GM10266 (cell line): ENCODE measurements around the gene EPX.
A peak's percentile ranks its signal among the peaks of the same experiment; 100 is the strongest.

ENCODE experiments used
- DNase-seq: peaks from one replicate; pipeline ENCODE4 v3.0.0; 2012; ENCODE audit errors: extremely low spot score
- CTCF ChIP-seq: IDR thresholded peaks from 2 replicates; pipeline ENCODE4 v1.5.1; 2012; ENCODE audit warnings: mild to moderate bottlenecking, low read depth; ENCODE audit not compliant: control insufficient read depth, insufficient read depth; ENCODE audit errors: missing control alignments

EPX gene

GRCh38 chr17:58193641-58194255 is 1.2 kb downstream of the EPX start:
- no peak for TF ChIP-seq CTCF
- no peak for DNase-seq

- TF ChIP-seq CTCF, result no peak
- no peak for DNase-seq
Observed at GRCh38 chr17:58195518-58196123, 3.1 kb downstream of the EPX start.

GRCh38 chr17:58196610-58197009 is 4.1 kb downstream of the EPX start:
- no peak for DNase-seq
- no peak for TF ChIP-seq CTCF

GRCh38 chr17:58200024-58200633 is 7.6 kb downstream of the EPX start:
- TF ChIP-seq CTCF, result peak; percentile 73
- DNase-seq, result peak; percentile 66

- TF ChIP-seq CTCF, result no peak
- DNase-seq, result no peak
Observed at GRCh38 chr17:58202859-58203258, 10.3 kb downstream of the EPX start.

GRCh38 chr17:58204796-58205195 is 12.3 kb downstream of the EPX start:
- no peak for TF ChIP-seq CTCF
- DNase-seq, result no peak

GRCh38 chr17:58205936-58206335 is 13.4 kb downstream of the EPX start:
- DNase-seq, result no peak
- no peak for TF ChIP-seq CTCF
